Measurements from ENCODE around the gene GAST. TPM values are rescaled to one million over a fixed set of nuclear protein-coding genes. Genes with fewer than 3 reads are reported as not detected.
A peak's percentile ranks its signal among the peaks of the same experiment; 100 is the strongest.

Gene GAST
- total RNA-seq (5.0 TPM), polyA plus RNA-seq (77.6 TPM)
- long read RNA-seq, donor 1: 0 reads
- long read RNA-seq, donor 2: 0 reads
- long read RNA-seq, donor 3: 0 reads
- long read RNA-seq, donor 4: 0 reads
- long read RNA-seq, donor 5, partial matches to known transcripts: 0 of 2 reads
- long read RNA-seq, donor 5, other reads (novel, unspliced or antisense): 0 of 2 reads
- long read RNA-seq, donor 6, partial matches to known transcripts: 0 of 1 reads
- long read RNA-seq, donor 6, other reads (novel, unspliced or antisense): 0 of 1 reads
- long read RNA-seq, donor 7: 0 reads
- long read RNA-seq, donor 8, partial matches to known transcripts: 0 of 1 reads
- long read RNA-seq, donor 8, other reads (novel, unspliced or antisense): 0 of 1 reads
- long read RNA-seq, donor 9, partial matches to known transcripts: 0 of 1 reads
- long read RNA-seq, donor 9, other reads (novel, unspliced or antisense): 0 of 1 reads
- long read RNA-seq, donor 10: 0 reads

DNA sequence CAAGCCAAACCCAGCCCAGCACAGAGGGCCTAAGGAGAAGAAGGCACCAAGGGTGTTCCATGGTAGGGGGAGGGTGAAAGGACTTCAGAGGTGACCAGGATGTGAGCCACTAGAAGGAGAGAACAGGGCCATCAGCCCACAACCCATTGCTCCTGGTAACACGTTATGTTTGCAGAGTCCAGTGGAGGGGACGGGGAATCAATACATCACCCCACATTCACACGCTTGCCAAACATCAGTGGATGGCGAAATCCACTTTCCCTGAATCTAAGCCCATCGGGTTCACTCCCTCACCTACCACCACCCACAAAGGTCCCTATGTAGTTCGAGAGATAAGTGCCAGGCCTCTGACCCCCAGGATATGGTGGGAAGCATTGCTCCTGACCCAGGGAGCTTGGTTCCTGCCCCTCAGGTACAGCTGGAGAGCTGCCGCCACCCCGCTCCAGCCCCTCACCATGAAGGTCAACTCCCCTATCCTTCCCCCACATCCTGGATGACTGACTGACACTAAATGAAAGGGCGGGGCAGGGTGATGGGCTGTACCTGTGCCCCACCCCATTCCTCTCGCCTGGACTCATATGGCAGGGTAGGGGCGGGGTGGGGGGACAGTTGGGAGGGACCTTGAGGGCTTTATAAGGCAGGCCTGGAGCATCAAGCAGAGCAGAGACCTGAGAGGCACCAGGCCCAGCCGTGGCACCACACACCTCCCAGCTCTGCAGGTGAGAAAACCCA is at the start of gene GAST:
TSS of gene GAST (plus strand) at position 663 of the 732 bp plus-strand sequence. CDS start 3,106 bp downstream, outside the sequence.
- Histone ChIP-seq H3K4me3 (ENCODE audit: low read length in 2 of 2) (no peak within 1 kb of the TSS), H3K4me1 (ENCODE audit: control insufficient read depth in 2 of 2, insufficient read depth in 2 of 2, low read length in 2 of 2) (peaks cover 0 to 5% of the 10 kb centered on the region in 2 donors), H3K27me3 (ENCODE audit: control insufficient read depth in 2 of 2, insufficient read depth in 1 of 2, low read length in 1 of 2) (peaks cover 0 to 2% of the 10 kb centered on the region in 2 donors), H3K27ac (ENCODE audit: low read depth in 1 of 2, low read length in 1 of 2) (no peak within 1 kb of the TSS), H3K36me3 (ENCODE audit: control insufficient read depth in 2 of 2, insufficient read depth in 2 of 2, low read length in 1 of 2) (no peaks in the 10 kb centered on the region), H3K9me3 (ENCODE audit: control insufficient read depth in 2 of 2, insufficient read depth in 1 of 2, low read length in 1 of 2) (no peaks in the 10 kb centered on the region)
- 95% methylated on average over 12 of the region's 12 CpGs for whole genome bisulfite sequencing
- DNase-seq (ENCODE audit: low read depth in 6 of 9, low spot score in 9 of 9): no peak

DNA sequence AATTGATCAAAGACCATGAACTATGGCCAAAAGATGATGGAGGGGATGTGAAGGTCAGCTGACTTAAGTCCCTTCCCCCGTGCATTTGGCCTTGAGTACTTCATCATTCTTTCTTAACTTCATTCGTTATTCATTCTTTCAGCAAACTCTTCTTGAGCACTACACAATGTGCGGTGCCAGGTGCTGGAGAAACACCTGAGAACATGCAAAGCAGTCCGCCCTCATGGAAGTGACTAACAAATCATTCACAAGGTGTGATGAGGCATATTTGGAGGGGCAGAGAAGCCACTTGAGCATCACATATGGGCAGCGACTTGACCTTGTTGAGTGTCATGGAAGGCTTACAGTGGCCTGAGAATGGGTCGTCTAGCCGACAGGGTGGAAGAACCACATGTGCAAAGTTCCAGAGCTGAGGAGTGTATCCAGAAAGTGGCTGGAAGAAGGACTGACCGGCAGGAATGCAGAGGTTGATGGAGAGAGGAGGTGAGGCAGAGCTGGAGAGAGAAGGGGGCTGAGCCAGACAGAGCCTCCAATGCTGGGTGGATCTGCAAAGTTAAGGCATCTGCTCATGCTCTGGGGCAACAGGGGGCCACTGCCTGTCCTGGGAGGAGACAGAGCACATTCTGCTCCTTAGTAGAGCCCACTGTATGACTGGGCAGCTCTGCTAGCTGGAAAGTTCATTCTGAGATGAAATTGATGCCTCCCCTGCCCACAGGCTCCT is 48.5 kb upstream of the GAST start:
- H3K4me3 ChIP-seq (ENCODE audit: low read length in 2 of 2): no peak overlapping the region
- peaks cover 0 to 34% of the 10 kb centered on the region in 2 donors for H3K4me1 ChIP-seq (ENCODE audit: control insufficient read depth in 2 of 2, insufficient read depth in 2 of 2, low read length in 2 of 2)

GRCh38 chr17:41664172-41664457 is 48.0 kb upstream of the GAST start:
- no peak overlapping the region for H3K4me3 ChIP-seq (ENCODE audit: low read length in 2 of 2)
- H3K27me3 ChIP-seq (ENCODE audit: control insufficient read depth in 2 of 2, insufficient read depth in 1 of 2, low read length in 1 of 2): peaks cover 2 to 24% of the 10 kb centered on the region in 2 donors
- WGBS: 92% methylated on average over 2 of the region's 2 CpGs
- no peaks in the 10 kb centered on the region for H3K36me3 ChIP-seq (ENCODE audit: control insufficient read depth in 2 of 2, insufficient read depth in 2 of 2, low read length in 1 of 2)
- H3K4me1 ChIP-seq (ENCODE audit: control insufficient read depth in 2 of 2, insufficient read depth in 2 of 2, low read length in 2 of 2): peaks cover 0 to 34% of the 10 kb centered on the region in 2 donors
- DNase-seq (ENCODE audit: low read depth in 6 of 9, low spot score in 9 of 9): no peak
- H3K9me3 ChIP-seq (ENCODE audit: control insufficient read depth in 2 of 2, insufficient read depth in 1 of 2, low read length in 1 of 2): no peaks in the 10 kb centered on the region
- H3K27ac ChIP-seq (ENCODE audit: low read depth in 1 of 2, low read length in 1 of 2): no peak overlapping the region

More for the DNA sequence above, 48.5 kb upstream of the GAST start:
- 80% methylated on average over 8 of the region's 8 CpGs for WGBS
- no peak overlapping the region for H3K27ac ChIP-seq (ENCODE audit: low read depth in 1 of 2, low read length in 1 of 2)
- peaks cover 2 to 24% of the 10 kb centered on the region in 2 donors for H3K27me3 ChIP-seq (ENCODE audit: control insufficient read depth in 2 of 2, insufficient read depth in 1 of 2, low read length in 1 of 2)
- no peaks in the 10 kb centered on the region for H3K36me3 ChIP-seq (ENCODE audit: control insufficient read depth in 2 of 2, insufficient read depth in 2 of 2, low read length in 1 of 2)
- no peaks in the 10 kb centered on the region for H3K9me3 ChIP-seq (ENCODE audit: control insufficient read depth in 2 of 2, insufficient read depth in 1 of 2, low read length in 1 of 2)
- no peak for DNase-seq (ENCODE audit: low read depth in 6 of 9, low spot score in 9 of 9)

DNA sequence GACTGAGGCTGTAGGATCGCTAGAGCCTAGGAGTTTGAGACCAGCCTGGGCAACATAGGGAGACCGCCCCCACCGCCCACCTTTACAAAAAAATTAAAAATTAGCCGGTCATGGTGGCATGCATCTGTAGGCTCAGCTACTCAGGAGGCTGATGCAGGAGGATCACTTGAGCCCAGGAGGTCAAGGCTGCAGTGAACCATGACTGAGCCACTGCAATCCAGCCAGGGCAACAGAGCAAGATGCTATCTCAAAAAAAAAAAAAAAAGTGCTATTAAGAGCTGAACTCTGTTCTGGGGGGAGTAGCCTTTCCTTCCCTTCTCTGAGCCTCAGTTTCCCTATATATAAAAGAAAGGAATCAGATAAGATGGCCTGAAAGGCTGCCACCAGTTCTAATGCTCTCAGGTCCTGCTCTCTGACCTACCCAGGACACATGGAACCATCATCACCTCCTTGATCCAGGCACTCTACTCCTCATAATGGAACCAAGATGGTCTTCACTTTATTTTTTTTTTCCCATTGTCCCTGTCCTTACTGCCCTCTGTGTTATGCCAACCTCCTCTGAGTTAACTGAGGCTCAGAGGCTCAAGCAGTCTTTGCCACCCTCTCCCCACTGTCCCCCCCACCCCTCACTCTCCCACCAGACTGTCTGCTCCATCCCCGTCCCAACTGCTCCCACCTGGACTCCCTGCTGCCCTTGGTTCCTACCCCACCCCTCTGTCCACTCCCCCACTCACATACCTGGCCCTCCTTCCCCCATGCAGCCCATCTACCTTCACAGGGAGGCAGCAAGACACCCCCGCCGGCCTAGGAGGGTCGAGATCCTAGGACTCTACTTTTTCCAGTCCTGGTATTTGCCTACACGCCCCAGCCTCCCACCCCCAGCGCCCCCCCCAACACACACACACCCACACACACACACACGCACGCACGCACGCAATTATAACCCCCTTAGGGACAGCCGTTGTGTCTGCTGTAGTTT is 47.3 kb upstream of the GAST start:
- peaks cover 2 to 24% of the 10 kb centered on the region in 2 donors for H3K27me3 ChIP-seq (ENCODE audit: control insufficient read depth in 2 of 2, insufficient read depth in 1 of 2, low read length in 1 of 2)
- H3K27ac ChIP-seq (ENCODE audit: low read depth in 1 of 2, low read length in 1 of 2): peak overlapping the region in 1 of 2 donors; percentile 68
- H3K4me3 ChIP-seq (ENCODE audit: low read length in 2 of 2): peak overlapping the region; percentile 50 to 54
- H3K4me1 ChIP-seq (ENCODE audit: control insufficient read depth in 2 of 2, insufficient read depth in 2 of 2, low read length in 2 of 2): peaks cover 0 to 37% of the 10 kb centered on the region in 2 donors
- no peaks in the 10 kb centered on the region for H3K36me3 ChIP-seq (ENCODE audit: control insufficient read depth in 2 of 2, insufficient read depth in 2 of 2, low read length in 1 of 2)
- DNase-seq (ENCODE audit: low read depth in 6 of 9, low spot score in 9 of 9): no peak
- WGBS: 63% methylated on average over 15 of the region's 15 CpGs
- H3K9me3 ChIP-seq (ENCODE audit: control insufficient read depth in 2 of 2, insufficient read depth in 1 of 2, low read length in 1 of 2): no peaks in the 10 kb centered on the region

DNA sequence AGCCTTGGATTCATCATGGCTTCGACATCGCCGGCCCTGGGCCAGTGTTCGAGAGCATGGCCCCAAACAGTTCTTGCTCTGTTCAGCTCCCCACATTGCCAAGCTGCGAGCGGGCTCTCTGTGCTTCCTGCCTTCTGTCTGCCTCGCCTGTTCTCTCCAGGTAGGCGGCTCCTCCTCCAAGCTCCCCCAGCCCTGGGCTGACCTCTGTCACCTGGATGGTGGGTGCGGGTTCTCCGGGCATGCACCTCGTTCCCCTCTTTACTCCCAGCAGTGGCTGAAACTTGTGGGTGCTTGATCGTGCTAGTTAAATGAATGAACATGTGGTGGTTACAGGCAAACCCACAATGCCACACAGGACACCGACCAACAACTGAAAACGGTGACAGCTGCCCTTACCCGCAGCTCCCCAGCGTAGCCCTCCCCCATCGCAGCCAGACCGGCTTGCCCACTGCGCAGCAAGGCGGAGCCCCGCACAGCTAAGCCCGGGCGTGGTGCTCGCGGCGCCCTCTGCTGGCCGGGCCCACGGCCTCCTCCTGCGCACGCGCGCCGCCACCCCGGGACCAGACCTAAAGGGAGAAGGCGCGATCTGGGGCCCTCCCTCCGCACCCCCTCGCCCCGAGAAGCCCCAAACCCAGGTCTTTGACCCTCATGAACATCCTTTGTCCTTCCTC is 46.4 kb upstream of the GAST start:
- 2% methylated on average over 39 of the region's 39 CpGs for WGBS
- Histone ChIP-seq H3K9me3 (ENCODE audit: control insufficient read depth in 2 of 2, insufficient read depth in 1 of 2, low read length in 1 of 2) (no peaks in the 10 kb centered on the region), H3K4me3 (ENCODE audit: low read length in 2 of 2) (peak overlapping the region; percentile 50 to 54), H3K27me3 (ENCODE audit: control insufficient read depth in 2 of 2, insufficient read depth in 1 of 2, low read length in 1 of 2) (peaks cover 2 to 24% of the 10 kb centered on the region in 2 donors), H3K36me3 (ENCODE audit: control insufficient read depth in 2 of 2, insufficient read depth in 2 of 2, low read length in 1 of 2) (no peaks in the 10 kb centered on the region), H3K4me1 (ENCODE audit: control insufficient read depth in 2 of 2, insufficient read depth in 2 of 2, low read length in 2 of 2) (peaks cover 0 to 32% of the 10 kb centered on the region in 2 donors), H3K27ac (ENCODE audit: low read depth in 1 of 2, low read length in 1 of 2) (peak overlapping the region; percentile 37 to 91)
- peak in 8 of 9 donors; percentile 71 to 91 (median 85) for DNase-seq (ENCODE audit: low read depth in 6 of 9, low spot score in 9 of 9)

- Histone ChIP-seq H3K27ac (ENCODE audit: low read depth in 1 of 2, low read length in 1 of 2) (peak overlapping the region; percentile 37 to 91), H3K4me3 (ENCODE audit: low read length in 2 of 2) (peak overlapping the region; percentile 50 to 54), H3K36me3 (ENCODE audit: control insufficient read depth in 2 of 2, insufficient read depth in 2 of 2, low read length in 1 of 2) (no peaks in the 10 kb centered on the region), H3K9me3 (ENCODE audit: control insufficient read depth in 2 of 2, insufficient read depth in 1 of 2, low read length in 1 of 2) (no peaks in the 10 kb centered on the region), H3K4me1 (ENCODE audit: control insufficient read depth in 2 of 2, insufficient read depth in 2 of 2, low read length in 2 of 2) (peaks cover 0 to 30% of the 10 kb centered on the region in 2 donors), H3K27me3 (ENCODE audit: control insufficient read depth in 2 of 2, insufficient read depth in 1 of 2, low read length in 1 of 2) (peaks cover 2 to 24% of the 10 kb centered on the region in 2 donors)
- WGBS: under 1% methylated on average over 11 of the region's 11 CpGs
- DNase-seq (ENCODE audit: low read depth in 6 of 9, low spot score in 9 of 9): peak in 1 of 9 donors; percentile 52
Observed at GRCh38 chr17:41666237-41666641, 45.9 kb upstream of the GAST start.

GRCh38 chr17:41666708-41667279 is 45.3 kb upstream of the GAST start:
- peaks cover 0 to 30% of the 10 kb centered on the region in 2 donors for H3K4me1 ChIP-seq (ENCODE audit: control insufficient read depth in 2 of 2, insufficient read depth in 2 of 2, low read length in 2 of 2)
- WGBS: 1% methylated on average over 23 of the region's 23 CpGs
- H3K9me3 ChIP-seq (ENCODE audit: control insufficient read depth in 2 of 2, insufficient read depth in 1 of 2, low read length in 1 of 2): no peaks in the 10 kb centered on the region
- H3K36me3 ChIP-seq (ENCODE audit: control insufficient read depth in 2 of 2, insufficient read depth in 2 of 2, low read length in 1 of 2): no peaks in the 10 kb centered on the region
- peaks cover 2 to 24% of the 10 kb centered on the region in 2 donors for H3K27me3 ChIP-seq (ENCODE audit: control insufficient read depth in 2 of 2, insufficient read depth in 1 of 2, low read length in 1 of 2)
- H3K27ac ChIP-seq (ENCODE audit: low read depth in 1 of 2, low read length in 1 of 2): peak overlapping the region; percentile 37 to 91
- peak in 7 of 9 donors; percentile 65 to 90 (median 83) for DNase-seq (ENCODE audit: low read depth in 6 of 9, low spot score in 9 of 9)
- peak overlapping the region; percentile 50 to 54 for H3K4me3 ChIP-seq (ENCODE audit: low read length in 2 of 2)

Measured in thymus (tissue), 14 donors.